ENCODE results near the gene KCNIP3. TPM values are rescaled to one million over a fixed set of nuclear protein-coding genes. Genes with fewer than 3 reads are reported as not detected.

KCNIP3 gene
- total RNA-seq, 1 experiment from 2014 or later: not detected

DNA sequence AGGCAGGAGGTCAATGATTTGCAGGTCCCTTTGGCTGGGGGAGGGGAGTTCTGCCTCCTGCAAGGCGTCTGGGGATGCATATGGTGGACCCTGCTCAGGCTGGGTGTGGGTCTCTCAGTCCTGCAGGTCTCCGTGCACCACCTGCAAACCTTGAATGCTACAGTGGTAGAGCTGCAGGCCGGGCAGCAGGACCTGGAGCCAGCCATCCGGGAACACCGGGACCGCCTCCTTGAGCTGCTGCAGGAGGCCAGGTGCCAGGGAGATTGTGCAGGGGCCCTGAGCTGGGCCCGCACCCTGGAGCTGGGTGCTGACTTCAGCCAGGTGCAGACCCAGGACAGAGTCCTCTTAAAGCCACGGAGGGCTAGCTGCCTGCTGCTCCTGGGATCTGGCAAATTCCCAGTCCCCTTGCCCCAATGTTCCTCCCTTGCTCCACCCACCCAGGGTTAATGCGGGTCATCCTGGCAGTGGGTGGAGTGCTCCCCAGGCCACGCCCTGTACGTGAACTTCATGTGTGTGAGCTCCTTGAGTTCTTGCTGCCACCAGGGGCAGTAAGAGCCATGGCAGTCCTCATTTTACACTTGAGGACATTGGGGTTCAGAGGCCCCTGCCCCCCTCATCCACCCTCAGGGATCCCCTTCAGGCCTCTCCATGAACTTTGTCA lies 19.8 kb upstream of the KCNIP3 start:
- Histone ChIP-seq H3K4me1 (ENCODE audit: low read length) (no peaks in the 10 kb centered on the region), H3K4me3 (ENCODE audit: low read length) (no peak overlapping the region), H3K9ac (ENCODE audit: low read length) (no peak overlapping the region), H3K9me3 (ENCODE audit: low read length) (no peaks in the 10 kb centered on the region), H3K27me3 (ENCODE audit: low read length) (no peaks in the 10 kb centered on the region), H3K27ac (ENCODE audit: low read length) (no peak overlapping the region), H3K36me3 (ENCODE audit: insufficient read depth, low read length) (no peaks in the 10 kb centered on the region), H2AFZ (ENCODE audit: low read length) (no peak overlapping the region), H3K79me2 (ENCODE audit: low read length) (no peaks in the 10 kb centered on the region), H4K20me1 (ENCODE audit: insufficient read depth, low read depth, low read length) (no peaks in the 10 kb centered on the region), H3K4me2 (ENCODE audit: low read depth, low read length, poor library complexity, severe bottlenecking) (no peak overlapping the region), H3K9me2 (replicated peaks; ENCODE audit: insufficient read depth, low read length) (no peaks in the 10 kb centered on the region)
- DNase-seq: peak; percentile 69

- H3K4me2 ChIP-seq (ENCODE audit: low read depth, low read length, poor library complexity, severe bottlenecking): no peak overlapping the region
- no peaks in the 10 kb centered on the region for H3K4me1 ChIP-seq (ENCODE audit: low read length)
- no peaks in the 10 kb centered on the region for H3K9me3 ChIP-seq (ENCODE audit: low read length)
- H2AFZ ChIP-seq (ENCODE audit: low read length): no peak overlapping the region
- no peaks in the 10 kb centered on the region for H4K20me1 ChIP-seq (ENCODE audit: insufficient read depth, low read depth, low read length)
- no peak overlapping the region for H3K9ac ChIP-seq (ENCODE audit: low read length)
- H3K79me2 ChIP-seq (ENCODE audit: low read length): no peaks in the 10 kb centered on the region
- no peaks in the 10 kb centered on the region for H3K27me3 ChIP-seq (ENCODE audit: low read length)
- H3K9me2 ChIP-seq (replicated peaks; ENCODE audit: insufficient read depth, low read length): no peaks in the 10 kb centered on the region
- H3K4me3 ChIP-seq (ENCODE audit: low read length): no peak overlapping the region
- no peaks in the 10 kb centered on the region for H3K36me3 ChIP-seq (ENCODE audit: insufficient read depth, low read length)
- DNase-seq: no peak
- no peak overlapping the region for H3K27ac ChIP-seq (ENCODE audit: low read length)
These were observed 19.1 kb upstream of the KCNIP3 start for GRCh38 chr2:95278051-95278471.

- H3K4me1 ChIP-seq (ENCODE audit: low read length): no peaks in the 10 kb centered on the region
- no peaks in the 10 kb centered on the region for H3K79me2 ChIP-seq (ENCODE audit: low read length)
- DNase-seq: no peak
- no peak overlapping the region for H3K27ac ChIP-seq (ENCODE audit: low read length)
- H3K27me3 ChIP-seq (ENCODE audit: low read length): no peaks in the 10 kb centered on the region
- H3K4me2 ChIP-seq (ENCODE audit: low read depth, low read length, poor library complexity, severe bottlenecking): no peak overlapping the region
- no peaks in the 10 kb centered on the region for H3K9me3 ChIP-seq (ENCODE audit: low read length)
- no peaks in the 10 kb centered on the region for H4K20me1 ChIP-seq (ENCODE audit: insufficient read depth, low read depth, low read length)
- H3K36me3 ChIP-seq (ENCODE audit: insufficient read depth, low read length): no peaks in the 10 kb centered on the region
- no peak overlapping the region for H2AFZ ChIP-seq (ENCODE audit: low read length)
- H3K9ac ChIP-seq (ENCODE audit: low read length): no peak overlapping the region
- H3K9me2 ChIP-seq (replicated peaks; ENCODE audit: insufficient read depth, low read length): no peaks in the 10 kb centered on the region
- no peak overlapping the region for H3K4me3 ChIP-seq (ENCODE audit: low read length)
These were observed 18.4 kb upstream of the KCNIP3 start for GRCh38 chr2:95278637-95279225.

- Histone ChIP-seq H3K79me2 (ENCODE audit: low read length) (no peaks in the 10 kb centered on the region), H3K9me2 (replicated peaks; ENCODE audit: insufficient read depth, low read length) (no peaks in the 10 kb centered on the region), H3K9me3 (ENCODE audit: low read length) (no peaks in the 10 kb centered on the region), H4K20me1 (ENCODE audit: insufficient read depth, low read depth, low read length) (no peaks in the 10 kb centered on the region), H3K4me1 (ENCODE audit: low read length) (no peaks in the 10 kb centered on the region), H2AFZ (ENCODE audit: low read length) (no peak overlapping the region), H3K27me3 (ENCODE audit: low read length) (no peaks in the 10 kb centered on the region), H3K27ac (ENCODE audit: low read length) (no peak overlapping the region), H3K36me3 (ENCODE audit: insufficient read depth, low read length) (no peaks in the 10 kb centered on the region), H3K9ac (ENCODE audit: low read length) (no peak overlapping the region), H3K4me3 (ENCODE audit: low read length) (no peak overlapping the region), H3K4me2 (ENCODE audit: low read depth, low read length, poor library complexity, severe bottlenecking) (no peak overlapping the region)
- no peak for DNase-seq
These were observed 17.6 kb upstream of the KCNIP3 start for GRCh38 chr2:95279435-95280035.

DNA sequence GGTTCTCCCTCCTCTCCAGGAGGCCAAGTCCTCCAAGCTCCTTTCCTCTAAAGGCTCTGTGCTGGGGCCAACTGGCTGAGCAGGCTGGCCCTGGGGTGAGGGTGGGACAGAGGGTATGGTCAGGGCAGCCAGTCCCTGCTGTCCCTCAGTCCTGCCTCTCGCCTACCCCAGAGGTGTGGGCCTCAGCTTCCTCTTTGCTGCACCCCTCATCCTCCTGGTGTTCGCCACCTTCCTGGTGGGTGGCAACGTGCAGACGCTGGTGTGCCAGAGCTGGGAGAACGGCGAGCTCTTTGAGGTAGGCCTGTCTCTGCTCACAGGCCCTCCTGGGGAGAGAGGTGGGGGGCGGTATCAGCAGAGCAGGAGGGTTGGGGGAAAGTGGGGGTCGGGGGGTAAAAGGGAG lies 16.1 kb upstream of the KCNIP3 start:
- H3K27ac ChIP-seq (ENCODE audit: low read length): no peak overlapping the region
- H3K9me2 ChIP-seq (replicated peaks; ENCODE audit: insufficient read depth, low read length): no peaks in the 10 kb centered on the region
- no peak for DNase-seq
- no peak overlapping the region for H3K4me3 ChIP-seq (ENCODE audit: low read length)
- H3K4me2 ChIP-seq (ENCODE audit: low read depth, low read length, poor library complexity, severe bottlenecking): no peak overlapping the region
- H2AFZ ChIP-seq (ENCODE audit: low read length): no peak overlapping the region
- H4K20me1 ChIP-seq (ENCODE audit: insufficient read depth, low read depth, low read length): no peaks in the 10 kb centered on the region
- no peaks in the 10 kb centered on the region for H3K79me2 ChIP-seq (ENCODE audit: low read length)
- H3K27me3 ChIP-seq (ENCODE audit: low read length): no peaks in the 10 kb centered on the region
- H3K9ac ChIP-seq (ENCODE audit: low read length): no peak overlapping the region
- no peaks in the 10 kb centered on the region for H3K9me3 ChIP-seq (ENCODE audit: low read length)
- no peaks in the 10 kb centered on the region for H3K36me3 ChIP-seq (ENCODE audit: insufficient read depth, low read length)
- H3K4me1 ChIP-seq (ENCODE audit: low read length): no peaks in the 10 kb centered on the region

GRCh38 chr2:95281786-95282185 lies 15.4 kb upstream of the KCNIP3 start:
- Histone ChIP-seq H3K36me3 (ENCODE audit: insufficient read depth, low read length) (no peaks in the 10 kb centered on the region), H3K27ac (ENCODE audit: low read length) (no peak overlapping the region), H3K27me3 (ENCODE audit: low read length) (no peaks in the 10 kb centered on the region), H3K9me3 (ENCODE audit: low read length) (no peaks in the 10 kb centered on the region), H3K4me1 (ENCODE audit: low read length) (no peaks in the 10 kb centered on the region), H3K4me3 (ENCODE audit: low read length) (no peak overlapping the region), H4K20me1 (ENCODE audit: insufficient read depth, low read depth, low read length) (no peaks in the 10 kb centered on the region), H2AFZ (ENCODE audit: low read length) (no peak overlapping the region), H3K4me2 (ENCODE audit: low read depth, low read length, poor library complexity, severe bottlenecking) (no peak overlapping the region), H3K9ac (ENCODE audit: low read length) (no peak overlapping the region), H3K9me2 (replicated peaks; ENCODE audit: insufficient read depth, low read length) (no peaks in the 10 kb centered on the region), H3K79me2 (ENCODE audit: low read length) (no peaks in the 10 kb centered on the region)
- no peak for DNase-seq

DNA sequence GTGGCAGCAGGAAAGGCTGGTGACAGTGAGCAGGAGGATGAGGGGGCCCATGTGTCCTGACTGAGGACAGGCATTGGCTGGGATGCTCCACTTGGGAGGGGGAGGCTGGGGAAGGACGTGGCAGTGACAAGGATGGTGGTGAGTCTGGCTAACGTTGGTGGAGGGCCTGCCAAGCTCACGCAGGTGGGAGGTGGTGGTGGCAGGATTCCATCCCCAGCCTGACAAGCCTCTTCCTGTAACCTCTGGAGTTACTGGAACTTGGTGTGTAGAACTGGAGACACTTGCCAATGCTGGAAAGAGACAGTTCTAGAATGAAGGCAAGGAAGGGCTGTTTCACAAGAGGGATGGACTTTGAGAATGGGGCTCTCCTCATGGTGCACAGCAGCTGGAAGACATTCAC lies 14.7 kb upstream of the KCNIP3 start:
- Histone ChIP-seq H3K9me2 (replicated peaks; ENCODE audit: insufficient read depth, low read length) (no peaks in the 10 kb centered on the region), H2AFZ (ENCODE audit: low read length) (no peak overlapping the region), H3K9ac (ENCODE audit: low read length) (no peak overlapping the region), H3K9me3 (ENCODE audit: low read length) (no peaks in the 10 kb centered on the region), H3K36me3 (ENCODE audit: insufficient read depth, low read length) (no peaks in the 10 kb centered on the region), H3K4me3 (ENCODE audit: low read length) (no peak overlapping the region), H3K27me3 (ENCODE audit: low read length) (no peaks in the 10 kb centered on the region), H3K27ac (ENCODE audit: low read length) (no peak overlapping the region), H3K4me2 (ENCODE audit: low read depth, low read length, poor library complexity, severe bottlenecking) (no peak overlapping the region), H4K20me1 (ENCODE audit: insufficient read depth, low read depth, low read length) (no peaks in the 10 kb centered on the region), H3K79me2 (ENCODE audit: low read length) (no peaks in the 10 kb centered on the region), H3K4me1 (ENCODE audit: low read length) (no peaks in the 10 kb centered on the region)
- DNase-seq: no peak

DNA sequence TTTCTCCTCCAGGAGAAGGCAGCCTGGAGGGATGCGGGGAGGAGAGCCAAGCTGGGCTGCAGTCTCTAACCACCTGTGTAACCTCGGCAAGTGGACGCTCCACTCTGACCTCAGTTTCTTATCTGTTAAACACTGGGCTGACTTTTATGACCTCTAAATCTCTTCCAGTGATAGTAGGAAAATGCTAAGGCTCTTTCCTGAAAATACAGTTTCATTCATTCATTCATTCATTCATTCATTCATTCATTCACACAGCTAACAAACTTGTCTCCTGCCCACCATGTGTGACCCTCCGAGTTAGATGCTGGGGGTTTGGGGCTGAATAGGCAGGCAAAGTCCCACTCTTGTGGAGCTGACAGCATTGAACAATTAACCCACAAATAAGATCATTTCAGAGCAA lies 13.6 kb upstream of the KCNIP3 start:
- Histone ChIP-seq H3K9ac (ENCODE audit: low read length) (no peak overlapping the region), H3K4me3 (ENCODE audit: low read length) (no peak overlapping the region), H3K27me3 (ENCODE audit: low read length) (no peaks in the 10 kb centered on the region), H3K9me3 (ENCODE audit: low read length) (no peaks in the 10 kb centered on the region), H4K20me1 (ENCODE audit: insufficient read depth, low read depth, low read length) (no peaks in the 10 kb centered on the region), H3K79me2 (ENCODE audit: low read length) (no peaks in the 10 kb centered on the region), H3K27ac (ENCODE audit: low read length) (no peak overlapping the region), H3K4me1 (ENCODE audit: low read length) (no peaks in the 10 kb centered on the region), H2AFZ (ENCODE audit: low read length) (no peak overlapping the region), H3K36me3 (ENCODE audit: insufficient read depth, low read length) (no peaks in the 10 kb centered on the region), H3K9me2 (replicated peaks; ENCODE audit: insufficient read depth, low read length) (no peaks in the 10 kb centered on the region), H3K4me2 (ENCODE audit: low read depth, low read length, poor library complexity, severe bottlenecking) (no peak overlapping the region)
- DNase-seq: no peak

Measured in Karpas-422 (cell line).